Parathyroid adenoma (tissue), 2 donors: ENCODE measurements around the gene PILRB.
"Not testable (repeated sequence)": the region's sequence is repeated elsewhere in the genome, so short reads cannot be mapped to it uniquely, and the experiment has no call there.

Source experiments
- H2AFZ ChIP-seq: fragments of 300-600 bp; sonication (generic); one replicate; pipeline ENCODE4 v1.7.0; 2017; ENCODE audit warnings: antibody characterized with exemption, mild to moderate bottlenecking
- H3K27ac ChIP-seq: fragments of 300-600 bp; sonication (generic); one replicate; pipeline ENCODE4 v1.7.0; 2017
- H3K27me3 ChIP-seq: fragments of 300-600 bp; sonication (generic); one replicate; pipeline ENCODE4 v1.7.0; 2017; ENCODE audit warnings: low read length; ENCODE audit not compliant: control insufficient read depth, insufficient read depth
- H3K36me3 ChIP-seq: fragments of 300-600 bp; sonication (generic); one replicate; pipeline ENCODE4 v1.7.0; 2017; ENCODE audit warnings: low read length; ENCODE audit not compliant: control insufficient read depth, insufficient read depth
- H3K4me1 ChIP-seq: fragments of 300-600 bp; sonication (generic); one replicate; pipeline ENCODE4 v1.7.0; 2017; ENCODE audit warnings: control low read depth
- H3K4me2 ChIP-seq: fragments of 300-600 bp; sonication (generic); one replicate; pipeline ENCODE4 v1.7.0; 2017; ENCODE audit warnings: low read length
- H3K4me3 ChIP-seq: fragments of 300-600 bp; sonication (generic); one replicate; pipeline ENCODE4 v1.7.0; 2017; ENCODE audit warnings: low read depth, low read length
- H3K79me2 ChIP-seq: fragments of 300-600 bp; sonication (generic); one replicate; pipeline ENCODE4 v1.7.0; 2017; ENCODE audit warnings: control low read depth
- H3K9ac ChIP-seq: fragments of 300-600 bp; sonication (generic); one replicate; pipeline ENCODE4 v1.7.0; 2017; ENCODE audit warnings: mild to moderate bottlenecking
- H3K9me3 ChIP-seq: fragments of 300-600 bp; sonication (generic); one replicate; pipeline ENCODE4 v1.7.0; 2017; ENCODE audit warnings: low read length; ENCODE audit not compliant: control insufficient read depth
- CTCF ChIP-seq: fragments of 300-600 bp; sonication (generic); IDR thresholded peaks from one replicate; pipeline ENCODE4 v1.7.0; 2017; ENCODE audit warnings: antibody characterized with exemption, mild to moderate bottlenecking
- donor health status: primary hyperparathyroidism.

The PILRB gene

GRCh38 chr7:100349757-100350156 is 8.2 kb upstream of the PILRB start:
- no peaks in the 10 kb centered on the region for H3K27me3 ChIP-seq
- H3K4me2 ChIP-seq, result no peak overlapping the region
- no peak for TF ChIP-seq CTCF
- H3K9me3 ChIP-seq, result no peaks in the 10 kb centered on the region
- no peak overlapping the region for H3K4me3 ChIP-seq
- H3K4me1 ChIP-seq, result peaks cover 2% of the 10 kb centered on the region
- H3K27ac ChIP-seq, result no peak overlapping the region
- H2AFZ ChIP-seq, result no peak overlapping the region
- peaks cover 10% of the 10 kb centered on the region for H3K79me2 ChIP-seq
- no peaks in the 10 kb centered on the region for H3K36me3 ChIP-seq
- H3K9ac ChIP-seq, result no peak overlapping the region

- no peaks in the 10 kb centered on the region for H3K4me1 ChIP-seq
- no peak for TF ChIP-seq CTCF
- H3K27ac ChIP-seq, result no peak overlapping the region
- H3K27me3 ChIP-seq, result no peaks in the 10 kb centered on the region
- peaks cover 10% of the 10 kb centered on the region for H3K79me2 ChIP-seq
- H3K9ac ChIP-seq, result no peak overlapping the region
- no peak overlapping the region for H3K4me3 ChIP-seq
- H3K36me3 ChIP-seq, result no peaks in the 10 kb centered on the region
- no peaks in the 10 kb centered on the region for H3K9me3 ChIP-seq
- no peak overlapping the region for H3K4me2 ChIP-seq
- no peak overlapping the region for H2AFZ ChIP-seq
Measured at GRCh38 chr7:100351657-100352058, 6.3 kb upstream of the PILRB start.

GRCh38 chr7:100352230-100352781 is 5.6 kb upstream of the PILRB start:
- not testable (repeated sequence) for H3K27me3 ChIP-seq, H3K4me3 ChIP-seq, H2AFZ ChIP-seq, H3K9me3 ChIP-seq, H3K4me2 ChIP-seq, H3K27ac ChIP-seq, H3K4me1 ChIP-seq, H3K9ac ChIP-seq, H3K36me3 ChIP-seq
- peaks cover 10% of the 10 kb centered on the region for H3K79me2 ChIP-seq

GRCh38 chr7:100352984-100353684 is 4.8 kb upstream of the PILRB start:
- TF ChIP-seq CTCF, result no peak
- Histone ChIP-seq H3K9me3 (no peaks in the 10 kb centered on the region), H2AFZ (no peak overlapping the region), H3K4me2 (no peak overlapping the region), H3K4me3 (no peak overlapping the region), H3K36me3 (no peaks in the 10 kb centered on the region), H3K27ac (no peak overlapping the region), H3K27me3 (no peaks in the 10 kb centered on the region), H3K9ac (no peak overlapping the region), H3K4me1 (no peaks in the 10 kb centered on the region), H3K79me2 (peaks cover 8% of the 10 kb centered on the region)

GRCh38 chr7:100353685-100354330 is 4.1 kb upstream of the PILRB start:
- Histone ChIP-seq H2AFZ (no peak overlapping the region), H3K79me2 (peaks cover 8% of the 10 kb centered on the region), H3K9me3 (no peaks in the 10 kb centered on the region), H3K36me3 (no peaks in the 10 kb centered on the region), H3K4me2 (no peak overlapping the region), H3K9ac (no peak overlapping the region), H3K27me3 (no peaks in the 10 kb centered on the region), H3K4me1 (no peaks in the 10 kb centered on the region), H3K27ac (no peak overlapping the region), H3K4me3 (no peak overlapping the region)
- TF ChIP-seq CTCF, result no peak
